ENCODE results near the gene SULT1C3.
"Not testable (repeated sequence)": the region's sequence is repeated elsewhere in the genome, so short reads cannot be mapped to it uniquely, and the experiment has no call there.

SULT1C3 gene

GRCh38 chr2:108253106-108253505, 13.3 kb downstream of the SULT1C3 start:
- no peak for FAIRE-seq

GRCh38 chr2:108257757-108258331, 18.1 kb downstream of the SULT1C3 start:
- FAIRE-seq, result no peak

- FAIRE-seq, result no peak
Measured at GRCh38 chr2:108260773-108261172, 21.0 kb downstream of the SULT1C3 start.

GRCh38 chr2:108262036-108262435, 22.3 kb downstream of the SULT1C3 start:
- no peak for FAIRE-seq

GRCh38 chr2:108263401-108263800, 23.6 kb downstream of the SULT1C3 start:
- FAIRE-seq, result no peak

GRCh38 chr2:108266218-108266617, 26.4 kb downstream of the SULT1C3 start:
- no peak for FAIRE-seq

- FAIRE-seq, result no peak
Measured at GRCh38 chr2:108267101-108267500, 27.3 kb downstream of the SULT1C3 start.

- no peak for FAIRE-seq
Measured at GRCh38 chr2:108268001-108268400, 28.2 kb downstream of the SULT1C3 start.

- no peak for FAIRE-seq
Measured at GRCh38 chr2:108270346-108270745, 30.6 kb downstream of the SULT1C3 start.

GRCh38 chr2:108270768-108271506, 31.2 kb downstream of the SULT1C3 start:
- FAIRE-seq, result no peak

GRCh38 chr2:108271691-108272253, 32.0 kb downstream of the SULT1C3 start:
- no peak for FAIRE-seq

GRCh38 chr2:108278631-108279030, 38.9 kb downstream of the SULT1C3 start:
- FAIRE-seq, result no peak

- no peak for FAIRE-seq
Measured at GRCh38 chr2:108279468-108279867, 39.7 kb downstream of the SULT1C3 start.

- no peak for FAIRE-seq
Measured at GRCh38 chr2:108280466-108280865, 40.7 kb downstream of the SULT1C3 start.

GRCh38 chr2:108284566-108284965, 44.8 kb downstream of the SULT1C3 start:
- FAIRE-seq, result not testable (repeated sequence)

GRCh38 chr2:108285616-108286015, 45.8 kb downstream of the SULT1C3 start:
- FAIRE-seq, result no peak

- no peak for FAIRE-seq
Measured at GRCh38 chr2:108287169-108287568, 47.4 kb downstream of the SULT1C3 start.

GRCh38 chr2:108288534-108289106, 48.9 kb downstream of the SULT1C3 start, which contains the start of gene SULT1C2:
SULT1C2 (plus strand) TSS chr2:108288895; CDS start chr2:108293668, 4,773 bp downstream.
- FAIRE-seq, result no peak

- FAIRE-seq, result no peak
Measured at GRCh38 chr2:108293850-108294249, 54.1 kb downstream of the SULT1C3 start.

GRCh38 chr2:108297436-108298141, 57.8 kb downstream of the SULT1C3 start:
- FAIRE-seq, result no peak

- no peak for FAIRE-seq
Measured at GRCh38 chr2:108301558-108301957, 61.8 kb downstream of the SULT1C3 start.

GRCh38 chr2:108304975-108305374, 65.2 kb downstream of the SULT1C3 start:
- no peak for FAIRE-seq

GRCh38 chr2:108305901-108306300, 66.1 kb downstream of the SULT1C3 start:
- no peak for FAIRE-seq
